Lower leg skin (tissue), 4 donors: ENCODE measurements around the gene OR2L5. TPM values are rescaled to one million over a fixed set of nuclear protein-coding genes. Genes with fewer than 3 reads are reported as not detected.

Experiments used
- total RNA-seq, 4 donors: library from RNA; depleted of rRNA; stranded (reverse); fragments of >200 nt; gene quantifications; one replicate each; pipeline ENCODE4 v1.1.0, GENCODE V29; 2016

The OR2L5 gene
- total RNA-seq, 4 donors from 2014 or later: not detected

Other genes with a start within 250 kb of the OR2L5 start
- not detected for gene OR14A16, start 189.5 kb upstream of the OR2L5 start, total RNA-seq
- not detected for gene OR11L1, start 171.8 kb upstream of the OR2L5 start, total RNA-seq
- gene TRIM58, start 156.5 kb upstream of the OR2L5 start, total RNA-seq: 1 to 10 TPM in 2 of 4 donors, under 1 TPM in 2; 0.29 to 8.6 (median 2.0) TPM
- 1 to 10 TPM in 1 of 4 donors, under 1 TPM in 1, not detected in 2; 0.36 to 2.6 TPM for gene OR2W3, start 118.1 kb upstream of the OR2L5 start, total RNA-seq
- gene OR2T8, start 93.4 kb upstream of the OR2L5 start, total RNA-seq: 1 to 10 TPM in 1 of 4 donors, not detected in 3; 4.3 TPM
- not detected for gene OR2AJ1, start 88.8 kb upstream of the OR2L5 start, total RNA-seq
- gene OR2L8, start 64.8 kb upstream of the OR2L5 start, total RNA-seq: not detected
- not detected for gene OR2AK2, start 48.4 kb upstream of the OR2L5 start, total RNA-seq
- not detected for gene OR2L2, start 16.4 kb downstream of the OR2L5 start, total RNA-seq
- gene OR2L3, start 33.2 kb downstream of the OR2L5 start, total RNA-seq: under 1 TPM in 1 of 4 donors, not detected in 3; 0.06 TPM
- gene OR2L13, start 81.5 kb downstream of the OR2L5 start, total RNA-seq: not detected
- not detected for gene OR2M5, start 131.5 kb downstream of the OR2L5 start, total RNA-seq
- gene OR2M2, start 161.2 kb downstream of the OR2L5 start, total RNA-seq: not detected
- gene OR2M3, start 183.6 kb downstream of the OR2L5 start, total RNA-seq: not detected
- not detected for gene OR2M4, start 217.8 kb downstream of the OR2L5 start, total RNA-seq